DND-41 (cell line): ENCODE results near the gene HDAC4.

Source experiments
- ATAC-seq: fragments of 200-7000 bp; cut with Tn5 transposase; 3 replicates; pipeline ENCODE4 v1.9.1; 2021; ENCODE audit warnings: low read depth; ENCODE audit not compliant: insufficient read depth
- DNase-seq: peaks from one replicate; pipeline ENCODE4 v3.0.0-alpha.2; 2020
- H2AFZ ChIP-seq: 2 replicates; pipeline ENCODE4 v1.6.0; 2012; ENCODE audit warnings: low read depth, low read length
- H3K27ac ChIP-seq: 2 replicates; pipeline ENCODE4 v1.5.1; 2012; ENCODE audit warnings: low read length, inconsistent platforms
- H3K27me3 ChIP-seq: fragments of 200-600 bp; sonication (generic); 2 replicates; pipeline ENCODE4 v1.6.0; 2012; ENCODE audit warnings: low read length, mild to moderate bottlenecking, inconsistent platforms; ENCODE audit not compliant: insufficient read depth, poor library complexity
- H3K36me3 ChIP-seq: 2 replicates; pipeline ENCODE4 v1.5.1; 2012; ENCODE audit warnings: low read length, inconsistent platforms; ENCODE audit not compliant: insufficient read depth
- H3K4me1 ChIP-seq: 2 replicates; pipeline ENCODE4 v1.5.1; 2012; ENCODE audit warnings: mild to moderate bottlenecking, low read length; ENCODE audit not compliant: insufficient read depth
- H3K4me2 ChIP-seq: 2 replicates; pipeline ENCODE4 v1.6.0; 2012; ENCODE audit warnings: mild to moderate bottlenecking, moderate library complexity, low read length, inconsistent platforms; ENCODE audit not compliant: insufficient read depth
- H3K4me3 ChIP-seq, 2 experiments: fragments of 200-600 bp in 1 of 2; shearing (Covaris generic) in 1 of 2; 2 replicates each; pipeline ENCODE4 v1.5.1; 2012 to 2016; ENCODE audit warnings: inconsistent platforms in 2 of 2, low read length in 2 of 2, mild to moderate bottlenecking in 2 of 2, low read depth in 1 of 2, moderate library complexity in 1 of 2
- H3K79me2 ChIP-seq: 2 replicates; pipeline ENCODE4 v1.6.0; 2012; ENCODE audit warnings: low read length, inconsistent platforms; ENCODE audit not compliant: insufficient read depth
- H3K9ac ChIP-seq: 2 replicates; pipeline ENCODE4 v1.6.0; 2012; ENCODE audit warnings: low read depth, mild to moderate bottlenecking, inconsistent platforms, low read length, moderate library complexity
- H3K9me3 ChIP-seq: 2 replicates; pipeline ENCODE4 v1.5.1; 2012; ENCODE audit warnings: low read length, moderate library complexity, mild to moderate bottlenecking, inconsistent platforms; ENCODE audit not compliant: insufficient read depth, severe bottlenecking
- H4K20me1 ChIP-seq: 2 replicates; pipeline ENCODE4 v1.6.0; 2012; ENCODE audit warnings: low read length; ENCODE audit not compliant: insufficient read depth
- CTCF ChIP-seq: IDR thresholded peaks from 2 replicates; pipeline ENCODE4 v1.5.1; 2012; ENCODE audit warnings: borderline replicate concordance, low read length, moderate library complexity, mild to moderate bottlenecking; ENCODE audit not compliant: poor library complexity, severe bottlenecking; ENCODE audit errors: extremely low read depth
- EZH2 ChIP-seq: IDR thresholded peaks from 3 replicates; pipeline ENCODE4 v1.6.1; 2012; ENCODE audit warnings: borderline replicate concordance, low read depth, mild to moderate bottlenecking, moderate library complexity, low read length, inconsistent platforms; ENCODE audit not compliant: severe bottlenecking

The HDAC4 gene

GRCh38 chr2:239391286-239392071 is 9.3 kb downstream of the HDAC4 start:
- H3K4me2 ChIP-seq: peak overlapping the region; percentile 25; the same call in 1 of the 2 replicates
- H2AFZ ChIP-seq: no peak overlapping the region
- peaks cover 96% of the 10 kb centered on the region for H4K20me1 ChIP-seq
- H3K4me3 ChIP-seq: no peak overlapping the region
- DNase-seq: no peak
- peaks cover 100% of the 10 kb centered on the region for H3K79me2 ChIP-seq
- TF ChIP-seq CTCF: no peak
- no peak for TF ChIP-seq EZH2
- H3K4me1 ChIP-seq: peaks cover 55% of the 10 kb centered on the region
- H3K27ac ChIP-seq: peak overlapping the region; percentile 58
- H3K27me3 ChIP-seq: no peaks in the 10 kb centered on the region
- peak overlapping the region; percentile 16; the same call in 1 of the 2 replicates for H3K9ac ChIP-seq
- no peaks in the 10 kb centered on the region for H3K9me3 ChIP-seq
- no peak for ATAC-seq
- peaks cover 89% of the 10 kb centered on the region for H3K36me3 ChIP-seq

GRCh38 chr2:239390546-239391285 is 10.1 kb downstream of the HDAC4 start:
- H2AFZ ChIP-seq: no peak overlapping the region
- H3K4me1 ChIP-seq: peaks cover 55% of the 10 kb centered on the region
- H3K9ac ChIP-seq: no peak overlapping the region
- H3K27me3 ChIP-seq: no peaks in the 10 kb centered on the region
- ATAC-seq (no peak), DNase-seq (no peak)
- H3K4me2 ChIP-seq: no peak overlapping the region
- TF ChIP-seq EZH2 (no peak), CTCF (no peak)
- H3K9me3 ChIP-seq: no peaks in the 10 kb centered on the region
- peaks cover 98% of the 10 kb centered on the region for H4K20me1 ChIP-seq
- H3K27ac ChIP-seq: peak overlapping the region; percentile 58
- H3K4me3 ChIP-seq: no peak overlapping the region
- peaks cover 92% of the 10 kb centered on the region for H3K36me3 ChIP-seq
- H3K79me2 ChIP-seq: peaks cover 100% of the 10 kb centered on the region

- Histone ChIP-seq H2AFZ (no peak overlapping the region), H3K27me3 (no peaks in the 10 kb centered on the region), H3K79me2 (peaks cover 100% of the 10 kb centered on the region), H3K27ac (peak overlapping the region; percentile 37; the same call in 1 of the 2 replicates), H3K9ac (no peak overlapping the region), H3K4me1 (peaks cover 55% of the 10 kb centered on the region), H3K4me3 (no peak overlapping the region), H4K20me1 (peaks cover 98% of the 10 kb centered on the region), H3K36me3 (peaks cover 91% of the 10 kb centered on the region), H3K9me3 (no peaks in the 10 kb centered on the region), H3K4me2 (no peak overlapping the region)
- no peak for TF ChIP-seq CTCF
- DNase-seq (no peak), ATAC-seq (no peak)
Measured at GRCh38 chr2:239389414-239390329, 11.1 kb downstream of the HDAC4 start.
